ENCODE measurements around the gene RPN2.
A peak's percentile ranks its signal among the peaks of the same experiment; 100 is the strongest.

RPN2 gene

GRCh38 chr20:37219751-37220668, 40.9 kb downstream of the RPN2 start:
- no peak for DNase-seq

- no peak for DNase-seq
Observed at GRCh38 chr20:37220731-37221130, 41.6 kb downstream of the RPN2 start.

- DNase-seq: no peak
Observed at GRCh38 chr20:37222086-37222485, 43.0 kb downstream of the RPN2 start.

- DNase-seq: no peak
Observed at GRCh38 chr20:37223053-37223452, 43.9 kb downstream of the RPN2 start.

GRCh38 chr20:37225146-37225545, 46.0 kb downstream of the RPN2 start:
- DNase-seq: no peak

- DNase-seq: no peak
Observed at GRCh38 chr20:37226889-37227288, 47.8 kb downstream of the RPN2 start.

- no peak for DNase-seq
Observed at GRCh38 chr20:37228082-37228481, 49.0 kb downstream of the RPN2 start.

- DNase-seq: no peak
Observed at GRCh38 chr20:37228656-37229055, 49.5 kb downstream of the RPN2 start.

- no peak for DNase-seq
Observed at GRCh38 chr20:37229357-37229756, 50.2 kb downstream of the RPN2 start.

GRCh38 chr20:37230200-37230599, 51.1 kb downstream of the RPN2 start:
- no peak for DNase-seq

GRCh38 chr20:37231947-37232630, 53.0 kb downstream of the RPN2 start:
- no peak for DNase-seq

- DNase-seq: no peak
Observed at GRCh38 chr20:37233548-37234253, 54.6 kb downstream of the RPN2 start.

GRCh38 chr20:37234254-37234581, 55.1 kb downstream of the RPN2 start:
- no peak for DNase-seq

GRCh38 chr20:37235065-37235464, 55.9 kb downstream of the RPN2 start:
- DNase-seq: no peak

GRCh38 chr20:37236462-37236861, 57.3 kb downstream of the RPN2 start:
- no peak for DNase-seq

GRCh38 chr20:37237656-37238055, 58.5 kb downstream of the RPN2 start:
- DNase-seq: no peak

- no peak for DNase-seq
Observed at GRCh38 chr20:37238426-37238825, 59.3 kb downstream of the RPN2 start.

- no peak for DNase-seq
Observed at GRCh38 chr20:37238935-37239451, 59.9 kb downstream of the RPN2 start.

- DNase-seq: no peak
Observed at GRCh38 chr20:37240337-37241067, 61.4 kb downstream of the RPN2 start.

GRCh38 chr20:37242503-37242902, 63.4 kb downstream of the RPN2 start:
- DNase-seq: no peak

- DNase-seq: peak; percentile 45
Observed at GRCh38 chr20:37243076-37243936, 64.2 kb downstream of the RPN2 start.

Measured in activated effector memory CD4-positive, alpha-beta T cell treated with anti-CD3 and anti-CD28 coated beads, Interleukin-2, amount 50 U/mL, for 16 hours (primary cell).